Smooth muscle cell (in vitro differentiated cells): ENCODE results near the gene ZNF670. TPM values are rescaled to one million over a fixed set of nuclear protein-coding genes. Genes with fewer than 3 reads are reported as not detected.
"Not testable (repeated sequence)": the region's sequence is repeated elsewhere in the genome, so short reads cannot be mapped to it uniquely, and the experiment has no call there.

ENCODE experiments used
- DNase-seq: peaks from one replicate; lab custom pipeline; 2025; ENCODE audit not compliant: unreplicated experiment; lab: John Stamatoyannopoulos, UW
- H2AFZ ChIP-seq: fragments of 200-600 bp; sonication (generic); 2 replicates; pipeline ENCODE4 v1.6.0; 2016; ENCODE audit warnings: antibody characterized with exemption, low read depth, mild to moderate bottlenecking
- H3F3A ChIP-seq: fragments of 200-600 bp; sonication (generic); 2 replicates; pipeline ENCODE4 v1.6.0; 2017; ENCODE audit warnings: antibody characterized with exemption, low read depth
- H3K27ac ChIP-seq: fragments of 200-600 bp; sonication (generic); 2 replicates; pipeline ENCODE4 v1.5.1; 2016; ENCODE audit warnings: low read depth, mild to moderate bottlenecking
- H3K27me3 ChIP-seq: fragments of 200-600 bp; sonication (generic); 2 replicates; pipeline ENCODE4 v1.6.1; 2016; ENCODE audit warnings: low read depth, mild to moderate bottlenecking
- H3K36me3 ChIP-seq: fragments of 200-600 bp; sonication (generic); 2 replicates; pipeline ENCODE4 v1.5.1; 2016; ENCODE audit warnings: low read depth
- H3K4me1 ChIP-seq: fragments of 200-600 bp; sonication (generic); 2 replicates; pipeline ENCODE4 v1.5.1; 2016; ENCODE audit warnings: low read depth
- H3K4me2 ChIP-seq: fragments of 200-600 bp; sonication (generic); 2 replicates; pipeline ENCODE4 v1.6.0; 2016; ENCODE audit warnings: mild to moderate bottlenecking
- H3K4me3 ChIP-seq: fragments of 200-600 bp; sonication (generic); 2 replicates; pipeline ENCODE4 v1.5.1; 2016; ENCODE audit warnings: mild to moderate bottlenecking
- H3K79me2 ChIP-seq: fragments of 200-600 bp; sonication (generic); 2 replicates; pipeline ENCODE4 v1.6.0; 2016; ENCODE audit warnings: low read depth, mild to moderate bottlenecking
- H3K9ac ChIP-seq: fragments of 200-600 bp; sonication (generic); 2 replicates; pipeline ENCODE4 v1.6.0; 2016; ENCODE audit warnings: low read depth
- H3K9me3 ChIP-seq: fragments of 200-600 bp; sonication (generic); replicated peaks from 2 replicates; pipeline ENCODE4 v1.5.1; 2016; ENCODE audit warnings: low read depth
- H4K20me1 ChIP-seq: fragments of 200-600 bp; sonication (generic); 2 replicates; pipeline ENCODE4 v1.6.0; 2016; ENCODE audit warnings: low read depth
- CTCF ChIP-seq: fragments of 200-600 bp; sonication (generic); IDR thresholded peaks from 2 replicates; pipeline ENCODE4 v1.5.1; 2017; ENCODE audit warnings: borderline replicate concordance, mild to moderate bottlenecking, antibody characterized with exemption; ENCODE audit not compliant: insufficient read depth, poor library complexity, severe bottlenecking
- WGBS: methylation state at CpG from one replicate; pipeline ENCODE4 v1.1.7; 2016; ENCODE audit warnings: low lambda C conversion rate; 5-methylcytosine and 5-hydroxymethylcytosine counted together
- polyA plus RNA-seq: library from polyadenylated mRNA; unstranded; fragments of >200 nt; fragmentation: Nextera tagmentation; extraction: Ambion mirVana; gene quantifications from 2 replicates; pipeline ENCODE4 v1.2.1, GENCODE V29; 2016
- total RNA-seq: library from RNA; depleted of rRNA; stranded (reverse); fragments of >200 nt; gene quantifications from 2 replicates; pipeline ENCODE4 v1.2.3, GENCODE V29; 2014

ZNF670 gene
- total and polyA plus RNA-seq, 2 experiments from 2014 or later = 2.8 to 3.9 TPM

DNA sequence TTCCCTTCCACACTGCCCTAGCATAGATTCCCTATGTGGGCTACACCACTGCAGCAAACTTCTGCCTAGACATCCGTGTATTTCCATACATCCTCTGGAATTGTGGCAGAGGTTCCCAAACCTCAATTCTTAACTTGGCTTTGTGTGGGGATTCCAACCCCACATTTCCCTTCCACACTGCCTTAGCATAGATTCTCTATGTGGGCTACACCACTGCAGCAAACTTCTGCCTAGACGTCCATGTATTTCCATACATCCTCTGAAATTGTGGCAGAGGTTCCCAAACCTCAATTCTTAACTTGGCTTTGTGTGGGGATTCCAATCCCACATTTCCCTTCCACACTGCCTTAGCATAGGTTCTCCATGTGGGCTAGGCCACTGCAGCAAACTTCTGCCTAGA lies 31.4 kb downstream of the ZNF670 start:
- Histone ChIP-seq H3K9ac (no peak overlapping the region), H3K4me1 (no peaks in the 10 kb centered on the region), H3F3A (no peaks in the 10 kb centered on the region), H3K79me2 (no peaks in the 10 kb centered on the region), H3K9me3 (peaks cover 15% of the 10 kb centered on the region), H2AFZ (no peak overlapping the region), H3K27ac (no peak overlapping the region), H3K4me2 (no peak overlapping the region), H3K27me3 (no peaks in the 10 kb centered on the region), H3K4me3 (no peak overlapping the region), H4K20me1 (no peaks in the 10 kb centered on the region), H3K36me3 (no peaks in the 10 kb centered on the region)
- WGBS = 100% methylated on average over 2 of the region's 2 CpGs
- TF ChIP-seq CTCF = no peak
- no peak for DNase-seq

- H3K79me2 ChIP-seq = peaks cover 8% of the 10 kb centered on the region
- H3K4me2 ChIP-seq = no peak overlapping the region
- H3K4me1 ChIP-seq = no peaks in the 10 kb centered on the region
- TF ChIP-seq CTCF = no peak
- no peak overlapping the region for H2AFZ ChIP-seq
- no peak for DNase-seq
- no peaks in the 10 kb centered on the region for H3K27me3 ChIP-seq
- no peak overlapping the region for H3K9ac ChIP-seq
- peaks cover 22% of the 10 kb centered on the region for H3K9me3 ChIP-seq
- no peak overlapping the region for H3K4me3 ChIP-seq
- peaks cover 17% of the 10 kb centered on the region for H3K36me3 ChIP-seq
- H3F3A ChIP-seq = no peaks in the 10 kb centered on the region
- WGBS = 97% methylated on average over 5 of the region's 5 CpGs
- no peak overlapping the region for H3K27ac ChIP-seq
- H4K20me1 ChIP-seq = no peaks in the 10 kb centered on the region
Measured at GRCh38 chr1:247043406-247043805, 35.2 kb downstream of the ZNF670 start.

DNA sequence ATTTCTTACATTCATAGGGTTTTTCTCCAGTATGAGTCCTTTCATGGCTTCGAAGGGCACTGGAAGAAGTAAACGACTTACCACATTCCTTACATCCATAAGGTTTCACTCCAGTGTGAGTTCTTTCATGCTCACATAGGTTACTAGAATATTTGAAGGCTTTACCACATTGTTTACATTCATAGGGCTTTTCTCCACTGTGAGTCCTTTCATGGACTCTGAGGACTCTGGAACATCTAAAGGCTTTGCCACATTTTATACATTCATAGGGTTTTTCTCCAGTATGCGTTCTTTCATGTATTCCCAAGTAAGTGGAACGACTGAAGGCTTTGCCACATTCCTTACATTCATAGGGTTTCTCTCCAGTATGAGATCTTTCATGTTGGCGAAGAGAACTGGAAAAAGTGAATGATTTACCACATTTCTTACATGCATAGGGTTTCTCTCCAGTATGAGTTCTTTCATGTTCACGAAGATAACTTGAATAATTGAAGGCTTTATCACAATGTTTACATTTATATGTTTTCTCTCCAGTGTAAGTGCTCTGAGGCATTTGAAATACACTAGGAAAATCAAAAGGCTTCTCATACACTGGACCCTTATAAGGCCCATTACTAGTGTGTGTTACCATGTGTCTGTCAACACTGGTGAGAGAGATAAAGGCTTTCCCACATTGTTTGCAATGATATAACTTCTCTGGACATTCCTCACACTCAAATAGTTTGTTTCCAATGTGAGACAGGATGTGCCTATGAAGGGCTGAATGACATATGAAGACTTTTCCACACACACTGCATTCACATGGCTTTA lies 40.9 kb downstream of the ZNF670 start:
- TF ChIP-seq CTCF = no peak
- no peak overlapping the region for H3K27ac ChIP-seq

DNA sequence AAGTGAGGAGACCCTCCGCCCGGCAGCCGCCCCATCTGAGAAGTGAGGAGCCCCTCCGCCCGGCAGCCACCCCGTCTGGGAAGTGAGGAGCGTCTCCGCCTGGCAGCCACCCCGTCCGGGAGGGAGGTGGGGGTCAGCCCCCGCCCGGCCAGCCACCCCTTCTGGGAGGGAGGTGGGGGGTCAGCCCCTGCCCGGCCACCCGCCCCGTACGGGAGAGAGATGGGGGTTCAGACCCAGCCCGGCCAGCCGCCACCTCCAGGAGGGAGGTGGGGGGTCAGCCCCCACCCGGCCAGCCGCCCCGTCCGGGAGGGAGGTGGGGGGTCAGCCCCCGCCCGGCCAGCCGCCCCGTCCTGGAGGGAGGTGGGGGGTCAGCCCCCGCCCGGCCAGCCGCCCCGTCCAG lies 46.3 kb downstream of the ZNF670 start:
- WGBS = no CpG with 5 or more reads among the region's 30 CpGs
- not testable (repeated sequence) for H3K27ac ChIP-seq, H3K9ac ChIP-seq, H3K4me1 ChIP-seq, H3K79me2 ChIP-seq, DNase-seq, H2AFZ ChIP-seq, H3F3A ChIP-seq, H4K20me1 ChIP-seq, H3K4me2 ChIP-seq, H3K27me3 ChIP-seq, H3K4me3 ChIP-seq
- H3K36me3 ChIP-seq = peaks cover 19% of the 10 kb centered on the region
- peaks cover 32% of the 10 kb centered on the region for H3K9me3 ChIP-seq

More for the DNA sequence above, 40.9 kb downstream of the ZNF670 start:
- Histone ChIP-seq H3K9me3 (peaks cover 55% of the 10 kb centered on the region), H3K36me3 (peaks cover 47% of the 10 kb centered on the region), H2AFZ (no peak overlapping the region), H3K4me2 (no peak overlapping the region), H3K79me2 (peaks cover 8% of the 10 kb centered on the region), H3K4me3 (no peak overlapping the region), H3F3A (no peaks in the 10 kb centered on the region), H3K4me1 (no peaks in the 10 kb centered on the region), H3K27me3 (no peaks in the 10 kb centered on the region), H4K20me1 (no peaks in the 10 kb centered on the region), H3K9ac (no peak overlapping the region)
- 98% methylated on average over 6 of the region's 6 CpGs for WGBS
- DNase-seq = no peak

Other genes starting within 250 kb of the ZNF670 start
- 34.0 and 41.2 TPM in 2 replicates for gene AHCTF1, start 146.9 kb downstream of the ZNF670 start, total RNA-seq
- 7.2 and 7.3 TPM in 2 replicates for gene AHCTF1, start 146.9 kb downstream of the ZNF670 start, polyA plus RNA-seq
- gene ZNF695, start 70.8 kb downstream of the ZNF670 start, total RNA-seq = 0.54 and 1.1 TPM in 2 replicates
- gene ZNF695, start 70.8 kb downstream of the ZNF670 start, polyA plus RNA-seq = 0.99 and 2.7 TPM in 2 replicates
- 16.3 and 17.2 TPM in 2 replicates for gene ZNF669, start 25.5 kb upstream of the ZNF670 start, total RNA-seq
- 3.7 and 4.6 TPM in 2 replicates for gene ZNF669, start 25.5 kb upstream of the ZNF670 start, polyA plus RNA-seq
- 47.2 and 70.3 TPM in 2 replicates for gene ZNF124, start 93.2 kb upstream of the ZNF670 start, total RNA-seq
- gene ZNF124, start 93.2 kb upstream of the ZNF670 start, polyA plus RNA-seq = 4.2 and 6.3 TPM in 2 replicates
- gene VN1R5, start 177.3 kb upstream of the ZNF670 start, total RNA-seq = not detected in 2 replicates
- not detected in 2 replicates for gene VN1R5, start 177.3 kb upstream of the ZNF670 start, polyA plus RNA-seq